ENCODE data around the gene PPP1R9B.
A peak's percentile ranks its signal among the peaks of the same experiment; 100 is the strongest.

PPP1R9B gene

DNA sequence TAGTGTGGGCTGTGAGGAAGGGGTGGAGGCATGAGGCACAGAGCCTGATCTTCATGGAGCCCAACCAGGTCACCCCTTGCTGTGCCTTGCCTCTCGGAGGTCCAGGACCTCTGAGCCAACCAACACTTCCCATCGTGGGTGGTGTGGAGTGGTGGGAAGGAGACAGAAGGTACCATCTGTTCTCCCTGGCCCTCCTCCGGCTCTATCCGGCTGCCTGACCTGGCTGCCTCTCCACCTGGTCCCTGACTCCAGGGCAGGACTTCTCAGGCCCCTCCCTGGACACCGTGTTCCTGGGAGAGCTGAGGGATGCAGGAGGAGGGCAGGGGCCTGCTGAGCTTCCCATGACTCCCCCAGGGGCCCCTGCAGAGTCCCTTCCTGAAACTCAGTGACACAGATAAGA lies 51.5 kb downstream of the PPP1R9B start:
- Histone ChIP-seq H3K4me3 (ENCODE audit: low read depth, low read length) (no peak overlapping the region), H3K9me3 (ENCODE audit: control insufficient read depth, insufficient read depth, low read length) (no peaks in the 10 kb centered on the region), H3K4me1 (ENCODE audit: control insufficient read depth, insufficient read depth, low read length) (peaks cover 8% of the 10 kb centered on the region), H3K9ac (ENCODE audit: low read depth, low read length) (no peak overlapping the region), H3K27me3 (ENCODE audit: control insufficient read depth, insufficient read depth, low read length) (no peaks in the 10 kb centered on the region), H3K36me3 (ENCODE audit: control insufficient read depth, insufficient read depth, low read length) (peaks cover 3% of the 10 kb centered on the region)

DNA sequence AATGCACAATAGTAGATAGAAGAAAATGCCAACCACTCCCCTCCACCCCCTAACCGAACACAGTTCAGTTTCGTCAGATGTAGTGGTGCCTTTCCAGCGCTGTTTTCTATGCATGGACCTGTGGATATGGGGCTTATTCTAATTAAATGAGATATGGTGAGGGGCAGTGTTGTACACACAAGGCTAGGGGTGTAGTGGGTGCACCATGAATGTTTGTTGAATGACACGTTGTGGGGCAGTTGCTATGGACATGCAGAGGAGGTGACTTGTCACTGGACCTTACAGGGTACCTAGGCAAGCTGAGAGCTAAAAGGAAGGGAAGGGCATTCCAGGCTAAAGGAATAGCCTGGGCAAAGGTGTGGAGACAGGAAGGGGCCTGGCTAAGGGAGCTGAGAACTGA lies 51.9 kb downstream of the PPP1R9B start:
- Histone ChIP-seq H3K27me3 (ENCODE audit: control insufficient read depth, insufficient read depth, low read length) (no peaks in the 10 kb centered on the region), H3K9me3 (ENCODE audit: control insufficient read depth, insufficient read depth, low read length) (no peaks in the 10 kb centered on the region), H3K36me3 (ENCODE audit: control insufficient read depth, insufficient read depth, low read length) (peaks cover 3% of the 10 kb centered on the region), H3K9ac (ENCODE audit: low read depth, low read length) (no peak overlapping the region), H3K4me3 (ENCODE audit: low read depth, low read length) (no peak overlapping the region), H3K4me1 (ENCODE audit: control insufficient read depth, insufficient read depth, low read length) (peaks cover 8% of the 10 kb centered on the region)

DNA sequence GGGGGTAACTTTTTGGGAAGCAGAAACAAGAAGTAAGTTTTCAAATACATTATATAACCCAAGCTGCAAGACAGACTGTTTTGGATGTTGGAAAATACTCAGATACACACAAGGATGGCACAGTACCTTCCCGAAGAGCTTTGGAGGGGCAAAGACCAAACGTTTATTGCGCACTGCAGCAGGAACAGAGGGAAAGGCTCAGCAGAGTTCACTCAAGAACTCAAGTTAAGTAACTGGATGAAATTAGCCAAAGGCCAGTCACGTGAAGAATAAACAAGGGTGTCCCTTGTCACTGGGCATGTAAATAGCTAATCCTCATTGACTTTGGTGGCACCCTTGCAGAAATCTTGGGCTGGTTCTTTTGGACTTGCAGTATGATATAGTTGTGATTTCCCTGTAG lies 52.6 kb downstream of the PPP1R9B start:
- Histone ChIP-seq H3K27me3 (ENCODE audit: control insufficient read depth, insufficient read depth, low read length) (no peaks in the 10 kb centered on the region), H3K4me1 (ENCODE audit: control insufficient read depth, insufficient read depth, low read length) (peaks cover 8% of the 10 kb centered on the region), H3K9ac (ENCODE audit: low read depth, low read length) (no peak overlapping the region)

DNA sequence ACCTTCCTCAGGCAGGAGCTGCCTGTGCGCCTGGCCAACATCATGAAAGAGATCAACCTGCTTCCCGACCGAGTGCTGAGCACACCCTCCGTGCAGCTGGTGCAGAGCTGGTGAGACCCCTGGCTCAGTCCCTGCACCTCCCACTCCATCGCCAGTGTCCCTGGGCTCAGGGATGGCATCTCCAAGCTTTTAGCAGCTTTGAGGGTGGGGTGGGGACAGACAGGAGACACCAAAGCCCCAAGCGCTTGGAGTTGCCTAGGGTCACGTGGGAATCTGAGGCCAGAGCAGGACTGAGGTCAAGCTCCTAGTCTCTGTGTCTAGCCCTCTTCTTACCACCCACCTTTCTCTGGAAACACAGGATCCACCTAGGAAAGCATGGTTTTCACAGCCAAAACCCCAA lies 53.0 kb downstream of the PPP1R9B start:
- Histone ChIP-seq H3K4me1 (ENCODE audit: control insufficient read depth, insufficient read depth, low read length) (peaks cover 8% of the 10 kb centered on the region), H3K9ac (ENCODE audit: low read depth, low read length) (no peak overlapping the region), H3K4me3 (ENCODE audit: low read depth, low read length) (no peak overlapping the region), H3K9me3 (ENCODE audit: control insufficient read depth, insufficient read depth, low read length) (no peaks in the 10 kb centered on the region), H3K27me3 (ENCODE audit: control insufficient read depth, insufficient read depth, low read length) (no peaks in the 10 kb centered on the region), H3K36me3 (ENCODE audit: control insufficient read depth, insufficient read depth, low read length) (peaks cover 3% of the 10 kb centered on the region)

More for the DNA sequence above, 52.6 kb downstream of the PPP1R9B start:
- Histone ChIP-seq H3K4me3 (ENCODE audit: low read depth, low read length) (no peak overlapping the region), H3K36me3 (ENCODE audit: control insufficient read depth, insufficient read depth, low read length) (peaks cover 3% of the 10 kb centered on the region), H3K9me3 (ENCODE audit: control insufficient read depth, insufficient read depth, low read length) (no peaks in the 10 kb centered on the region)

DNA sequence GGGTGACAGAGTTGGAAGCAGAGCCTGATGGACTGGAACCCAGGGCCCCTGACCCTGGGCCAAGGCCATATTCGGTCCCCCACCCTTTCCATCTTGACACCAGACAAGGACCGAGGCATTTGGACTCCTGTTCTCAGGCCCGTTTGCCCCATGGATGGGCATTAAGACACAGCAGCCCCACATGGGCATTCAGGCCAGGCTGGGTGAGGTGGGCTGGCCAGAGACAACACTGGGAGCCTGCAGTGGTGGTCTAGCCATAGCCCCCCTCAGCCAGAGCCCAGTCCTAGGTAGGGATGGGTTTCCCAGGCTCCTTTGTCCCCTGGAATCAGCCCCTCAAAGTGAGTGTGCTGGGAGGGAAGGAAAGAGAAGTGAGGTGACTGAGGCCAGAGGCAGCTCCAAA lies 53.7 kb downstream of the PPP1R9B start:
- peaks cover 8% of the 10 kb centered on the region for H3K4me1 ChIP-seq (ENCODE audit: control insufficient read depth, insufficient read depth, low read length)
- no peak overlapping the region for H3K9ac ChIP-seq (ENCODE audit: low read depth, low read length)
- H3K4me3 ChIP-seq (ENCODE audit: low read depth, low read length): no peak overlapping the region

DNA sequence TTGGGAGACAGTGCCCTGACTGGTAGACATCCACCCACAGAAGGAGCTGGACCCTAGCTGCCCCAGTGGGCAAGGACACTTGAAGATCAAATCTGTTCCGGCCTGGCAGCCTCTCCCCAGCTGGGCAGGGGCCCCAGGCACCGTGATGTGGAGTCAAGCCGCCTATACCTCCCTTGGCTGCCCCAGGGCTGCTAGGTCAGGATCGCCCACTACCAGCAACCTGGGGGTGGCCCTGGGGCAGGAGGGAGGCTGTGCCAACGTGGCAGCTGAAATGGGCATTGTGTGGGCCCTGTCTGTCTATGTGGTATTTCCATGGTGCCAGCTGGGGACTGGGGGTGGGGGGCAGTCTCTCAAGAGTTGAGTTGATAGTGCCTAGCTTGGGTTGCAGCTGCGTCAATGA lies 54.4 kb downstream of the PPP1R9B start:
- peaks cover 3% of the 10 kb centered on the region for H3K36me3 ChIP-seq (ENCODE audit: control insufficient read depth, insufficient read depth, low read length)
- no peaks in the 10 kb centered on the region for H3K9me3 ChIP-seq (ENCODE audit: control insufficient read depth, insufficient read depth, low read length)
- no peak overlapping the region for H3K9ac ChIP-seq (ENCODE audit: low read depth, low read length)
- no peaks in the 10 kb centered on the region for H3K27me3 ChIP-seq (ENCODE audit: control insufficient read depth, insufficient read depth, low read length)
- peak overlapping the region; percentile 62 for H3K4me3 ChIP-seq (ENCODE audit: low read depth, low read length)
- H3K4me1 ChIP-seq (ENCODE audit: control insufficient read depth, insufficient read depth, low read length): peaks cover 5% of the 10 kb centered on the region

More for the DNA sequence above, 53.7 kb downstream of the PPP1R9B start:
- Histone ChIP-seq H3K27me3 (ENCODE audit: control insufficient read depth, insufficient read depth, low read length) (no peaks in the 10 kb centered on the region), H3K9me3 (ENCODE audit: control insufficient read depth, insufficient read depth, low read length) (no peaks in the 10 kb centered on the region), H3K36me3 (ENCODE audit: control insufficient read depth, insufficient read depth, low read length) (peaks cover 3% of the 10 kb centered on the region)

DNA sequence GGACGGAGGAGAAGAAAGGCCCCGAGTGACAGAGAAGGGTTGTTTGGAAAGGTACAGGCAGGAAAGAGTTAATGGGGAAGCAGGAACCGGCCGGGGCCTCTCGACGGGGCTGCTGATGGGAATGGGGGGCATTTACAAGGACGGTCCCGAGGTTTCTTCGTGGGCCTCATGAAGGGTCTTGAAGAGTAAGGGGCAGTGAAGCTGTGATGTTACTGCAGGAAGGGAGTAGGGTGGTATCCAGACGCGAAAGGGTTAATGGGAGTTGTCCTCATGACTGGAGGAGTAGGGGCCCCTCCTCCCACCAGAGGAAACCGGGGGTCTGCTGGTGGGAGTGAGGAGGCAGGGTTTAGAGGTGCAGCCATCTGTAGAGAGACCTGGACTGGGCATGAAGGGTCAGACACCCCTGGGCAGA lies 54.8 kb downstream of the PPP1R9B start:
- peak overlapping the region; percentile 62 for H3K4me3 ChIP-seq (ENCODE audit: low read depth, low read length)
- H3K36me3 ChIP-seq (ENCODE audit: control insufficient read depth, insufficient read depth, low read length): peaks cover 3% of the 10 kb centered on the region
- no peak overlapping the region for H3K9ac ChIP-seq (ENCODE audit: low read depth, low read length)
- H3K4me1 ChIP-seq (ENCODE audit: control insufficient read depth, insufficient read depth, low read length): peaks cover under 1% of the 10 kb centered on the region
- H3K9me3 ChIP-seq (ENCODE audit: control insufficient read depth, insufficient read depth, low read length): no peaks in the 10 kb centered on the region
- H3K27me3 ChIP-seq (ENCODE audit: control insufficient read depth, insufficient read depth, low read length): no peaks in the 10 kb centered on the region

DNA sequence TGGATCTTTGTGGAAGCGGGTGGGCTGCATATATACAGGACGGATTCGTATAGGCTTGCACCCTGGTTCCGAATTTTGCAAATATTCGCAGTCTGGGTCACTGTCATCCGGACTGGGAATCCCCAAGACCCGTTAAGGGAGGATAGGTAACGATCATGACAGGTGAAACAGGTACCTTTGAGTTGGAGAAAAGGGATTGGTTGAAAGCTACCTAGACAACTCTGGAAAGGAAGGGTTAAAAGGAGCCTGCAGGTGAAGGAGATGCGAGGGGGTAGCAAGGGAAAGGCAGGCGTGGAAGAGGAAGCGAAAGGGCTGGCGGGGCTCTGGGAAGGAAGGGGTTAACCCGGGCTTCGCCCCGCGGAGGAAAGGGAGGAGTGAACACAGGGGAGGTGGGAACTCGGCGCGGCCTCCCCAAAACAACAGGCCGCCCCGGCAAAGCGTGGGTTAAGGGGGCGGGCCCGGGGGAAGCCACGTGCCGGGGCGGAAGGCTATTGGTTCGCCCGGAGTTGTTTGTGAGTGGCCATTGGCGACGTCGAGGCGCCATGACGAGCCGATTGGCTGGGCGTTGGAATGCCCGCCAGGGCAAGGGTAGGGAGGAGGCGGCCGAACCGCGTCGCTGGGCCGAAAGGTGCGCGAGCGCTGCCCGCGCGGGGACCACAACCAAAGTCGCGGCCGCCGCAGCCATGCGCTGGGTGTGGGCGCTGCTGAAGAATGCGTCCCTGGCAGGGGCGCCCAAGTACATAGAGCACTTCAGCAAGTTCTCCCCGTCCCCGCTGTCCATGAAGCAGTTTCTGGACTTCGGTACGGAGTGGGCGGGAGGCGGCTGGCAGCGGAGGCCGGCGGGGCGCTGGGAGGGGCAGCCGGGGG lies 55.5 kb downstream of the PPP1R9B start, which contains the start of gene PDK2:
Gene PDK2 (plus strand): TSS at position 599 of the 867 bp plus-strand sequence. CDS start 85 bp downstream, at position 684.
- peaks cover 3% of the 10 kb centered on the region for H3K36me3 ChIP-seq (ENCODE audit: control insufficient read depth, insufficient read depth, low read length)
- H3K4me3 ChIP-seq (ENCODE audit: low read depth, low read length): peak within 1 kb of the TSS; percentile 82
- H3K9me3 ChIP-seq (ENCODE audit: control insufficient read depth, insufficient read depth, low read length): no peaks in the 10 kb centered on the region
- H3K4me1 ChIP-seq (ENCODE audit: control insufficient read depth, insufficient read depth, low read length): no peaks in the 10 kb centered on the region
- H3K27me3 ChIP-seq (ENCODE audit: control insufficient read depth, insufficient read depth, low read length): no peaks in the 10 kb centered on the region
- H3K9ac ChIP-seq (ENCODE audit: low read depth, low read length): no peak within 1 kb of the TSS

DNA sequence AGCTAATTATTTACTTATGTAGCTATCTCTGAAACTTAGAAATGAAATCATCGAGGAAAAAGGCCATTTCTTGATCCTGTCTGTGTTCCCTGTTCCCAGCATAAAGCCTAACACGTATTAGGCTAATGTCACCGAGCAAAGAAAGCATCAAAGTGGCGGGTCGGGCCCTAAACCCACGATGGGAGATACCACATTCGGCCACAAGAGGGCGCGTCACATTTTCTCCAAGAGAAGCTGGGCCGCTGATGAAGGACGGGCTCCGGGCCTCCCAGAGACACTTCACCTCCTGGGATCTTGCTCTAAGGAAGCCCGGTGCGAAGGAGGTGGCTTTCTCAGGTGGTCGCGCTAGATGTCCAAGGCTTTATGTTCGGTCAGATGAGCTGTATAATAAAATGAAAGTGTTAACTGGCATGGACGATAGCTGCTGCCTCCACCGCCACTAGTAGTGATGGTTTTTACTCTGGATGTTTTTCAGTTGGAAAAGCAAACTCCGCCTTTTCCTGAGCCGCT lies 56.2 kb downstream of the PPP1R9B start:
- Histone ChIP-seq H3K27me3 (ENCODE audit: control insufficient read depth, insufficient read depth, low read length) (no peaks in the 10 kb centered on the region), H3K9me3 (ENCODE audit: control insufficient read depth, insufficient read depth, low read length) (no peaks in the 10 kb centered on the region), H3K4me3 (ENCODE audit: low read depth, low read length) (peak overlapping the region; percentile 82), H3K36me3 (ENCODE audit: control insufficient read depth, insufficient read depth, low read length) (peaks cover 3% of the 10 kb centered on the region), H3K4me1 (ENCODE audit: control insufficient read depth, insufficient read depth, low read length) (no peaks in the 10 kb centered on the region), H3K9ac (ENCODE audit: low read depth, low read length) (no peak overlapping the region)

DNA sequence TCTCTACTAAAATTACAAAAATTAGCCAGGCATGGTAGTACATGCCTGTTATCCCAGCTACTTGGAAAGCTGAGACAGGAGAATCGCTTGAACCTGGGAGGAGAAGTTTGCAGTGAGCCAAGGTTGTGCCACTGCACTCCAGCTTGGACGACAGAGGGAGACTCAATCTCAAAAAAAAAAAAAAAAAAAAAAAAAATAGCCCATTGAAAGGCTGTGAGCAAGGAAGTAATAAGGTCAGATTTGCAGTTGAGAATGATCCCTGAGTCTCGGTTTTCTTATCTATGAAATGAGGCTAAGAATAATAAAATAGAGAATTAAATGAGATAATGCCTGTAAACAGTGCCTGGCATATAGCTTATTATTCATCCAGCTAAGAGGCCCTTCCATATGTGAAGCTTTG lies 56.7 kb downstream of the PPP1R9B start:
- no peaks in the 10 kb centered on the region for H3K9me3 ChIP-seq (ENCODE audit: control insufficient read depth, insufficient read depth, low read length)
- H3K4me1 ChIP-seq (ENCODE audit: control insufficient read depth, insufficient read depth, low read length): no peaks in the 10 kb centered on the region
- peaks cover 3% of the 10 kb centered on the region for H3K36me3 ChIP-seq (ENCODE audit: control insufficient read depth, insufficient read depth, low read length)
- H3K9ac ChIP-seq (ENCODE audit: low read depth, low read length): no peak overlapping the region
- no peak overlapping the region for H3K4me3 ChIP-seq (ENCODE audit: low read depth, low read length)
- H3K27me3 ChIP-seq (ENCODE audit: control insufficient read depth, insufficient read depth, low read length): no peaks in the 10 kb centered on the region

DNA sequence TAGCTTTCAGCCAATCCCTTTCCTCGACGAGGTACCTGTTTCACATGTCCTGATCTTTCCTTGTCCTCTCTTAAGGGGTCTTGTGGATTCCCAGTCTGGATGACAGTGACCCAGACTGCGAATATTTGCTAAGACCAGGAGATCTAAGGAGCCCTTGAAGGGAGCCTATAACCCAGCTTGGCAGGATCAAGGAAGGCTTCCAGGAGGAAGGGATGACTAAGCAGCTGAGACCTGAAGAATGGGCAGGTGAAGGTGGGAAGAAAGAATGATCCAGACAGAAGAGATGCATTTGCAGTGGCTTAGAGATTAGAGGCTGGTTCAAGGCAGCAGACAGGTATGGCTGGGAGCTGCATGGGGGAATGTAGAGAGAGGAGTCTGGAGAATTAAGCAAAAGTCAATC lies 57.2 kb downstream of the PPP1R9B start:
- Histone ChIP-seq H3K9me3 (ENCODE audit: control insufficient read depth, insufficient read depth, low read length) (no peaks in the 10 kb centered on the region), H3K9ac (ENCODE audit: low read depth, low read length) (no peak overlapping the region)

DNA sequence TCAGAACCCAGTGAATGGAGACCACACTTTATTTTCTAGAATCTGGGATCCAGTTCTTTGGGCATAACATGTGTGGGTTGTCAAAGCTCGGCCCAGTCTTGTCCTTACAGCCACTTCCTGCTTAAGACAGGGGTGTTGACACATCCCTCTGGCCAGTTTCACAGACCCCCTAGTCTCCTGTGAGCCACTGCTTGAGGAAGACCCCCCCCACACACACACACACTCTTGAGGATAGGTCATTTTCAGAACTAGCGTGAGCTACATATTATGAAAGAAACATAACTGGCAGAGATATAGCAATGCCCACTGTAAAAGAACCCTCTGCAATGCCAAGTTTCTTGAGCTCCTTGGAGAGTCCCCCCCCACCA lies 58.6 kb downstream of the PPP1R9B start:
- Histone ChIP-seq H3K9ac (ENCODE audit: low read depth, low read length) (no peak overlapping the region), H3K9me3 (ENCODE audit: control insufficient read depth, insufficient read depth, low read length) (no peaks in the 10 kb centered on the region), H3K36me3 (ENCODE audit: control insufficient read depth, insufficient read depth, low read length) (no peaks in the 10 kb centered on the region), H3K4me1 (ENCODE audit: control insufficient read depth, insufficient read depth, low read length) (no peaks in the 10 kb centered on the region), H3K27me3 (ENCODE audit: control insufficient read depth, insufficient read depth, low read length) (no peaks in the 10 kb centered on the region), H3K4me3 (ENCODE audit: low read depth, low read length) (no peak overlapping the region)

More for the DNA sequence above, 57.2 kb downstream of the PPP1R9B start:
- H3K4me1 ChIP-seq (ENCODE audit: control insufficient read depth, insufficient read depth, low read length): no peaks in the 10 kb centered on the region
- H3K4me3 ChIP-seq (ENCODE audit: low read depth, low read length): no peak overlapping the region
- H3K27me3 ChIP-seq (ENCODE audit: control insufficient read depth, insufficient read depth, low read length): no peaks in the 10 kb centered on the region
- H3K36me3 ChIP-seq (ENCODE audit: control insufficient read depth, insufficient read depth, low read length): peaks cover 3% of the 10 kb centered on the region
